H1 (cell line): ENCODE data around the gene PHACTR1. TPM values are rescaled to one million over a fixed set of nuclear protein-coding genes. Genes with fewer than 3 reads are reported as not detected.

Source experiments
- CTCF ChIA-PET: fragments of 300-600 bp; sonication (Branson Sonifier 250); formaldehyde crosslinking; loops from one replicate; lab custom pipeline; 2021; ENCODE audit not compliant: partially characterized antibody; lab: Charles Lee
- POLR2A ChIA-PET: fragments of 300-600 bp; sonication (Branson Sonifier 250); formaldehyde crosslinking; loops from one replicate; lab custom pipeline; 2021; ENCODE audit warnings: inconsistent platforms; ENCODE audit not compliant: partially characterized antibody; lab: Charles Lee
- DNase-seq, 2 experiments: peaks; one replicate each; pipeline versions ENCODE4 v3.0.0 to v3.0.0-alpha.2; 2010 to 2022; ENCODE audit warnings: low spot score in 2 of 2, low read depth in 1 of 2, mixed read lengths in 1 of 2
- FAIRE-seq: peaks from 2 replicates; lab custom pipeline; 2011; peaks lifted over from hg19 to GRCh38; lab: Jason Lieb, UNC
- H2AFZ ChIP-seq: 2 replicates; pipeline ENCODE4 v1.8.1; 2012; ENCODE audit warnings: low read length, inconsistent platforms
- H2AK5ac ChIP-seq: 2 replicates; pipeline ENCODE4 v1.6.1; 2013; ENCODE audit warnings: low read depth, low read length
- H2BK120ac ChIP-seq: replicated peaks from 2 replicates; pipeline ENCODE3; 2013; ENCODE audit warnings: low read depth, low read length, inconsistent platforms
- H2BK12ac ChIP-seq: 2 replicates; pipeline ENCODE4 v1.6.1; 2013; ENCODE audit warnings: low read depth, low read length
- H2BK15ac ChIP-seq: 2 replicates; pipeline ENCODE4 v1.6.1; 2013; ENCODE audit warnings: low read length
- H2BK20ac ChIP-seq: 2 replicates; pipeline ENCODE4 v1.6.1; 2013; ENCODE audit warnings: low read length
- H2BK5ac ChIP-seq: 2 replicates; pipeline ENCODE4 v1.6.1; 2013; ENCODE audit warnings: low read depth, low read length
- H3K14ac ChIP-seq: 2 replicates; pipeline ENCODE4 v1.6.1; 2013; ENCODE audit warnings: inconsistent platforms; ENCODE audit not compliant: insufficient read length
- H3K18ac ChIP-seq: 2 replicates; pipeline ENCODE4 v1.6.1; 2013; ENCODE audit warnings: low read length; ENCODE audit errors: extremely low read depth
- H3K23ac ChIP-seq: 2 replicates; pipeline ENCODE4 v1.6.1; 2013; ENCODE audit warnings: inconsistent platforms; ENCODE audit not compliant: insufficient read length
- H3K23me2 ChIP-seq: 2 replicates; pipeline ENCODE4 v1.6.1; 2013; ENCODE audit warnings: low read depth, low read length
- H3K27ac ChIP-seq: 2 replicates; pipeline ENCODE4 v1.6.1; 2011; ENCODE audit warnings: low read depth, low read length, inconsistent platforms
- H3K27me3 ChIP-seq, 4 experiments: replicated peaks in 1 of 4; 1 replicate in 1 of 4; 2 replicates in 3 of 4; pipeline versions ENCODE4 v1.6.1 to v1.8.1; 2011 to 2013; ENCODE audit warnings: low read length in 3 of 4, mild to moderate bottlenecking in 3 of 4, inconsistent platforms in 2 of 4, mixed read lengths in 2 of 4, moderate library complexity in 1 of 4; ENCODE audit not compliant: control insufficient read depth in 3 of 4, insufficient read depth in 3 of 4; ENCODE audit errors: extremely low read depth in 1 of 4
- H3K36me3 ChIP-seq, 4 experiments: 2 replicates each; pipeline versions ENCODE4 v1.6.1 to v1.8.1; 2011 to 2013; ENCODE audit warnings: mild to moderate bottlenecking in 4 of 4, low read length in 3 of 4, moderate library complexity in 2 of 4, control low read depth in 1 of 4, inconsistent platforms in 1 of 4; ENCODE audit not compliant: insufficient read depth in 4 of 4, control insufficient read depth in 2 of 4
- H3K4ac ChIP-seq: replicated peaks from 2 replicates; pipeline ENCODE3; 2013; ENCODE audit warnings: low read length, low read depth, mixed read lengths, inconsistent platforms; ENCODE audit not compliant: insufficient read length
- H3K4me1 ChIP-seq, 4 experiments: replicated peaks in 1 of 4; 1 replicate in 1 of 4; 2 replicates in 3 of 4; pipeline versions ENCODE4 v1.6.1 to v1.8.1; 2011 to 2013; ENCODE audit warnings: low read length in 3 of 4, inconsistent platforms in 2 of 4, mixed read lengths in 1 of 4; ENCODE audit not compliant: insufficient read depth in 4 of 4, control insufficient read depth in 3 of 4
- H3K4me2 ChIP-seq, 2 experiments: 2 replicates each; pipeline versions ENCODE4 v1.6.1 to v1.8.1; 2011 to 2013; ENCODE audit warnings: low read depth in 2 of 2, low read length in 2 of 2, control low read depth in 1 of 2, inconsistent platforms in 1 of 2, mild to moderate bottlenecking in 1 of 2; ENCODE audit not compliant: insufficient read depth in 1 of 2
- H3K4me3 ChIP-seq, 4 experiments: fragments of 200-600, 300-600 bp in 1 of 4; sonication (generic), shearing (Covaris generic), sonication (Bioruptor Twin) in 1 of 4; 2 replicates each; pipeline versions ENCODE4 v1.5.1 to v1.8.1; 2011 to 2016; ENCODE audit warnings: low read length in 4 of 4, low read depth in 3 of 4, control low read depth in 2 of 4, inconsistent platforms in 2 of 4, mild to moderate bottlenecking in 2 of 4, mixed read lengths in 1 of 4, moderate library complexity in 1 of 4; ENCODE audit not compliant: insufficient read depth in 2 of 4; ENCODE audit errors: extremely low read depth in 1 of 4
- H3K56ac ChIP-seq: replicated peaks from 2 replicates; pipeline ENCODE3; 2013; ENCODE audit warnings: low read depth, mild to moderate bottlenecking, mixed read lengths, low read length, inconsistent platforms; ENCODE audit not compliant: insufficient read length
- H3K79me1 ChIP-seq: 2 replicates; pipeline ENCODE4 v1.6.1; 2013; ENCODE audit warnings: low read depth, low read length, control low read depth
- H3K79me2 ChIP-seq, 2 experiments: 2 replicates each; pipeline versions ENCODE4 v1.6.1 to v1.8.1; 2012 to 2013; ENCODE audit warnings: low read length in 2 of 2, mild to moderate bottlenecking in 2 of 2, inconsistent platforms in 1 of 2; ENCODE audit not compliant: insufficient read depth in 2 of 2, control insufficient read depth in 1 of 2
- H3K9ac ChIP-seq, 4 experiments: replicated peaks in 1 of 4; 1 replicate in 1 of 4; 2 replicates in 3 of 4; pipeline versions ENCODE4 v1.6.1 to v1.8.1; 2011 to 2013; ENCODE audit warnings: low read depth in 3 of 4, low read length in 3 of 4, control low read depth in 2 of 4, mild to moderate bottlenecking in 2 of 4, moderate library complexity in 2 of 4, inconsistent platforms in 1 of 4; ENCODE audit errors: extremely low read depth in 1 of 4
- H3K9me3 ChIP-seq, 2 experiments: 2 replicates each; pipeline versions ENCODE4 v1.6.1 to v1.8.1; 2012 to 2013; ENCODE audit warnings: mild to moderate bottlenecking in 2 of 2, moderate library complexity in 2 of 2, control low read depth in 1 of 2, inconsistent platforms in 1 of 2, low read depth in 1 of 2, low read length in 1 of 2, mixed read lengths in 1 of 2; ENCODE audit not compliant: insufficient read depth in 2 of 2
- H4K20me1 ChIP-seq, 2 experiments: replicated peaks in 1 of 2; 2 replicates each; pipeline versions ENCODE3 to v1.8.1; 2011 to 2013; ENCODE audit warnings: inconsistent platforms in 2 of 2, low read length in 2 of 2, mild to moderate bottlenecking in 1 of 2; ENCODE audit not compliant: insufficient read depth in 2 of 2, control insufficient read depth in 1 of 2
- H4K5ac ChIP-seq: 2 replicates; pipeline ENCODE4 v1.6.1; 2013; ENCODE audit warnings: low read length, low read depth, mixed read lengths, inconsistent platforms; ENCODE audit not compliant: insufficient read length
- H4K8ac ChIP-seq: 2 replicates; pipeline ENCODE4 v1.8.0; 2013; ENCODE audit warnings: mild to moderate bottlenecking, moderate library complexity, low read length, inconsistent platforms; ENCODE audit not compliant: insufficient read depth; ENCODE audit errors: extremely low read depth
- H4K91ac ChIP-seq: replicated peaks from 2 replicates; pipeline ENCODE3; 2013; ENCODE audit warnings: low read length, mixed read lengths, inconsistent platforms; ENCODE audit not compliant: insufficient read length
- BACH1 ChIP-seq: IDR thresholded peaks from 2 replicates; pipeline ENCODE4 v1.6.1; 2012; ENCODE audit warnings: low read length, improper control_type of control experiment
- CEBPB ChIP-seq: IDR thresholded peaks from 2 replicates; pipeline ENCODE4 v1.6.1; 2012; ENCODE audit warnings: low read depth, low read length
- CTCF ChIP-seq, 3 experiments: IDR thresholded peaks; 1 replicate in 2 of 3; 2 replicates in 1 of 3; pipeline versions ENCODE4 v1.5.1 to v1.6.1; 2011; ENCODE audit warnings: low read length in 3 of 3, mild to moderate bottlenecking in 3 of 3, inconsistent platforms in 2 of 3, low read depth in 1 of 3, moderate library complexity in 1 of 3; ENCODE audit not compliant: insufficient read depth in 1 of 3; ENCODE audit errors: control extremely low read depth in 1 of 3
- KDM5A ChIP-seq: fragments of 200-600 bp; IDR thresholded peaks from 2 replicates; pipeline ENCODE4 v1.7.1; 2012; ENCODE audit warnings: mild to moderate bottlenecking, low read length, inconsistent platforms, mixed read lengths
- PHF8 ChIP-seq: fragments of 200-600 bp; sonication (generic); conservative IDR thresholded peaks from 2 replicates; pipeline ENCODE4 v1.7.1; 2012; ENCODE audit warnings: low read depth, mild to moderate bottlenecking, inconsistent platforms, low read length, moderate library complexity
- SAP30 ChIP-seq: fragments of 300-600 bp; sonication (generic); IDR thresholded peaks from 2 replicates; pipeline ENCODE4 v1.7.1; 2012; ENCODE audit warnings: low read length, moderate library complexity, mild to moderate bottlenecking, inconsistent platforms; ENCODE audit not compliant: insufficient read depth, insufficient replicate concordance
- SP2 ChIP-seq: IDR thresholded peaks from 2 replicates; pipeline ENCODE4 v1.6.1; 2012; ENCODE audit warnings: mild to moderate bottlenecking, low read length, inconsistent platforms
- TAF7 ChIP-seq: optimal IDR thresholded peaks from 2 replicates; pipeline ENCODE3; 2011; ENCODE audit warnings: low read depth, mild to moderate bottlenecking, inconsistent platforms, low read length, moderate library complexity, borderline replicate concordance
- TBP ChIP-seq: IDR thresholded peaks from 2 replicates; pipeline ENCODE4 v1.6.1; 2011; ENCODE audit warnings: low read depth, low read length, improper control_type of control experiment
- WGBS, 2 experiments: shearing (Covaris generic) in 1 of 2; methylation state at CpG; one replicate each; pipeline versions ENCODE4 v1.1.6 to v1.1.7; 2013 to 2015; ENCODE audit warnings: low lambda C conversion rate in 2 of 2, mixed read lengths in 2 of 2, inconsistent platforms in 1 of 2, low coverage in 1 of 2, missing lambda C conversion rate in 1 of 2; ENCODE audit not compliant: insufficient replicate concordance in 2 of 2, insufficient coverage in 1 of 2, insufficient read length in 1 of 2; ENCODE audit errors: extremely low coverage in 1 of 2, missing lambda C conversion rate in 1 of 2; 5-methylcytosine and 5-hydroxymethylcytosine counted together
- polyA plus RNA-seq, 7 experiments: library from polyadenylated mRNA; depleted of rRNA in 3 of 7; stranded (reverse) in 5 of 7; unstranded in 2 of 7; fragments of >200 nt in 5 of 7; fragments of 200-250 nt in 2 of 7; gene quantifications; 1 replicate in 5 of 7; 2 replicates in 1 of 7; 4 replicates in 1 of 7; pipeline versions ENCODE4 v1.2.1 to v1.2.3, GENCODE V29; 2011 to 2013; ENCODE audit warnings: missing spikeins in 2 of 7, mixed read lengths in 2 of 7
- total RNA-seq: library from RNA; stranded (reverse); fragmentation: NEBNext Ultra II Directional; extraction: Animal tissue kit (Norgen Biotek cat#: 25700); gene quantifications from 2 replicates; pipeline ENCODE4 v1.2.1, GENCODE V29; 2021

The PHACTR1 gene
- total and polyA plus RNA-seq, 2 of the 8 experiments (the other 6 are each of a cell fraction or from before 2014, with no cell fraction given) = 3.9 to 17.1 TPM

- Histone ChIP-seq H3K18ac (no peak overlapping the region), H3K23ac (no peak overlapping the region), H2BK20ac (no peak overlapping the region), H3K79me1 (no peaks in the 10 kb centered on the region), H3K14ac (no peak overlapping the region), H2BK12ac (no peak overlapping the region), H2AFZ (no peak overlapping the region), H3K23me2 (no peaks in the 10 kb centered on the region; the same call in 1 of the 2 replicates), H3K56ac (no peak overlapping the region), H2BK5ac (no peak overlapping the region), H3K36me3 (no peaks in the 10 kb centered on the region; a peak in 1 of 8 replicates), H3K27ac (no peak overlapping the region), H3K9me3 (no peaks in the 10 kb centered on the region), H4K8ac (no peak overlapping the region), H4K5ac (no peak overlapping the region), H3K4me3 (no peak overlapping the region), H3K79me2 (no peaks in the 10 kb centered on the region), H2AK5ac (no peak overlapping the region), H3K4me1 (no peaks in the 10 kb centered on the region), H3K9ac (no peak overlapping the region), H4K91ac (no peak overlapping the region), H2BK120ac (no peak overlapping the region), H3K4me2 (no peak overlapping the region), H4K20me1 (no peaks in the 10 kb centered on the region), H3K4ac (no peak overlapping the region), H3K27me3 (no peaks in the 10 kb centered on the region), H2BK15ac (no peak overlapping the region)
- ChIA-PET POLR2A (interaction anchor here (1.2 kb wide), 1 partner anchor 13 kb away, joined by 3 read pairs; no protein-coding TSS in a partner anchor), CTCF (interaction anchor here (1.2 kb wide), 2 partner anchors 8 to 41 kb away, joined by 3 to 4 read pairs; no protein-coding TSS in a partner anchor)
- no peak for FAIRE-seq
- DNase-seq = no peak
- WGBS, 2 experiments = 91% methylated on average over 3 of the region's 3 CpGs; no CpG with 5 or more reads in 1 of the 2 experiments
- TF ChIP-seq KDM5A = no peak
- TF ChIP-seq SP2 = no peak
- TF ChIP-seq TBP = no peak
- TF ChIP-seq BACH1 = no peak
- TF ChIP-seq CEBPB = no peak
- TF ChIP-seq SAP30 = no peak
- TF ChIP-seq TAF7 = no peak
- TF ChIP-seq CTCF (IDR thresholded peaks at IDR 0.05; ENCODE audit: control extremely low read depth in 1 of 3, insufficient read depth in 1 of 3, low read depth in 1 of 3, low read length in 3 of 3) = no peak
- TF ChIP-seq PHF8 = no peak
Observed at GRCh38 chr6:13058051-13058450, 341.5 kb downstream of the PHACTR1 start.
